Prostate gland (tissue), 2 donors: ENCODE measurements around the gene CCDC30. TPM values are rescaled to one million over a fixed set of nuclear protein-coding genes. Genes with fewer than 3 reads are reported as not detected.
"Not testable (repeated sequence)": the region's sequence is repeated elsewhere in the genome, so short reads cannot be mapped to it uniquely, and the experiment has no call there.

Experiments used
- DNase-seq: peaks from one replicate; pipeline ENCODE4 v3.0.0-alpha.2; 2019; ENCODE audit warnings: low spot score
- H3K27ac ChIP-seq, 2 donors: fragments of 200-600 bp; sonication (generic); 2 replicates each; pipeline ENCODE4 v1.5.1; 2017 to 2019
- H3K27me3 ChIP-seq: fragments of 200-600 bp; sonication (generic); replicated peaks from 2 replicates; pipeline ENCODE4 v1.5.1; 2019; ENCODE audit not compliant: insufficient read depth
- H3K36me3 ChIP-seq, 2 donors: fragments of 200-600 bp; sonication (generic); 1 replicate in 1 of 2; 2 replicates in 1 of 2; pipeline versions ENCODE4 v1.5.1 to v1.8.1; 2017 to 2019
- H3K4me1 ChIP-seq: fragments of 200-600 bp; sonication (generic); replicated peaks from 2 replicates; pipeline ENCODE4 v1.5.1; 2019
- H3K4me3 ChIP-seq, 2 donors: fragments of 200-600 bp; sonication (generic); 2 replicates each; pipeline ENCODE4 v1.5.1; 2017 to 2019
- H3K9me3 ChIP-seq: fragments of 200-600 bp; sonication (generic); 2 replicates; pipeline ENCODE4 v1.5.1; 2017
- CTCF ChIP-seq, 4 experiments: fragments of 200-600 bp in 2 of 4; fragments of 450-650 bp in 2 of 4; sonication (generic) in 2 of 4; IDR thresholded peaks; 1 replicate in 3 of 4; 2 replicates in 1 of 4; pipeline ENCODE4 v1.5.1; 2016 to 2019; ENCODE audit warnings: antibody characterized with exemption in 4 of 4, mild to moderate bottlenecking in 2 of 4, moderate library complexity in 2 of 4
- POLR2A ChIP-seq: fragments of 450-650 bp; IDR thresholded peaks from one replicate; pipeline ENCODE4 v1.6.1; 2016; ENCODE audit warnings: antibody characterized with exemption, mild to moderate bottlenecking
- POLR2AphosphoS5 ChIP-seq: sonication (generic); formaldehyde crosslinking; IDR thresholded peaks from one replicate; pipeline ENCODE4 v1.6.1; 2017; ENCODE audit warnings: antibody characterized with exemption
- WGBS: methylation state at CpG from one replicate; pipeline ENCODE4 v1.1.5; 2018; 5-methylcytosine and 5-hydroxymethylcytosine counted together
- intact Hi-C: fragments of 100-400 bp; cut with DNase I; formaldehyde crosslinking; loops from one replicate; pipeline ENCODE4 v1.14.2; 2022
- total RNA-seq, 2 donors: library from RNA; depleted of rRNA; stranded (reverse); fragments of >200 nt; gene quantifications; one replicate each; pipeline ENCODE4 v1.1.0, GENCODE V29; 2016

Gene CCDC30
- total RNA-seq, 2 donors from 2014 or later, result 1.8 to 6.2 TPM

- no peak overlapping the region for H3K27ac ChIP-seq
- TF ChIP-seq CTCF (IDR thresholded peaks at IDR 0.05) (no peak), POLR2AphosphoS5 (no peak)
- intact Hi-C loops, result no loop called here
- 97% methylated on average over 2 of the region's 2 CpGs for WGBS
- no peaks in the 10 kb centered on the region for H3K9me3 ChIP-seq
- H3K4me3 ChIP-seq, result no peak overlapping the region
- no peaks in the 10 kb centered on the region for H3K4me1 ChIP-seq
- H3K27me3 ChIP-seq, result no peaks in the 10 kb centered on the region
- no peaks in the 10 kb centered on the region for H3K36me3 ChIP-seq
- no peak for DNase-seq
Observed at GRCh38 chr1:42504535-42505128, 41.5 kb downstream of the CCDC30 start.

GRCh38 chr1:42506576-42506975 is 43.5 kb downstream of the CCDC30 start:
- DNase-seq, result no peak
- H3K9me3 ChIP-seq, result no peaks in the 10 kb centered on the region
- no peaks in the 10 kb centered on the region for H3K4me1 ChIP-seq
- H3K27ac ChIP-seq, result no peak overlapping the region
- no peaks in the 10 kb centered on the region for H3K36me3 ChIP-seq
- intact Hi-C loops, result no loop called here
- no peak for TF ChIP-seq POLR2A
- WGBS, result 95% methylated on average over 1 of the region's 1 CpG
- H3K4me3 ChIP-seq, result no peak overlapping the region
- H3K27me3 ChIP-seq, result no peaks in the 10 kb centered on the region

GRCh38 chr1:42511581-42512155 is 48.6 kb downstream of the CCDC30 start:
- DNase-seq, H3K9me3 ChIP-seq, intact Hi-C loops, H3K36me3 ChIP-seq, H3K4me3 ChIP-seq, H3K27me3 ChIP-seq, H3K4me1 ChIP-seq, H3K27ac ChIP-seq: not testable (repeated sequence)
- 76% methylated on average over 6 of the region's 6 CpGs for WGBS

GRCh38 chr1:42518908-42519307 is 55.8 kb downstream of the CCDC30 start:
- Histone ChIP-seq H3K27ac (no peak overlapping the region), H3K4me1 (no peaks in the 10 kb centered on the region), H3K9me3 (no peaks in the 10 kb centered on the region), H3K4me3 (no peak overlapping the region), H3K27me3 (no peaks in the 10 kb centered on the region), H3K36me3 (no peaks in the 10 kb centered on the region)
- TF ChIP-seq POLR2A, result no peak
- no peak for TF ChIP-seq POLR2AphosphoS5
- no peak for TF ChIP-seq CTCF (IDR thresholded peaks at IDR 0.05)
- DNase-seq, result no peak
- 75% methylated on average over 1 of the region's 1 CpG for WGBS
- intact Hi-C loops, result no loop called here

GRCh38 chr1:42523171-42523570 is 60.1 kb downstream of the CCDC30 start:
- H3K36me3 ChIP-seq, result no peaks in the 10 kb centered on the region
- H3K9me3 ChIP-seq, result no peaks in the 10 kb centered on the region
- H3K27me3 ChIP-seq, result no peaks in the 10 kb centered on the region
- no peaks in the 10 kb centered on the region for H3K4me1 ChIP-seq
- WGBS, result 95% methylated on average over 3 of the region's 3 CpGs
- H3K4me3 ChIP-seq, result no peak overlapping the region
- intact Hi-C loops, result no loop called here
- TF ChIP-seq POLR2AphosphoS5 (no peak), POLR2A (no peak), CTCF (IDR thresholded peaks at IDR 0.05) (no peak)
- no peak for DNase-seq
- no peak overlapping the region for H3K27ac ChIP-seq

- Histone ChIP-seq H3K4me3 (no peak overlapping the region), H3K27me3 (no peaks in the 10 kb centered on the region), H3K27ac (no peak overlapping the region), H3K36me3 (no peaks in the 10 kb centered on the region), H3K9me3 (no peaks in the 10 kb centered on the region), H3K4me1 (no peaks in the 10 kb centered on the region)
- DNase-seq, result no peak
- WGBS, result 84% methylated on average over 3 of the region's 3 CpGs
- TF ChIP-seq POLR2A (no peak), POLR2AphosphoS5 (no peak), CTCF (IDR thresholded peaks at IDR 0.05) (no peak)
- intact Hi-C loops, result no loop called here
Observed at GRCh38 chr1:42524330-42524729, 61.2 kb downstream of the CCDC30 start.
